Measurements from ENCODE around the gene NLK. TPM values are rescaled to one million over a fixed set of nuclear protein-coding genes. Genes with fewer than 3 reads are reported as not detected.

The NLK gene
- total RNA-seq, 1 experiment from 2014 or later, result 31.8 TPM

DNA sequence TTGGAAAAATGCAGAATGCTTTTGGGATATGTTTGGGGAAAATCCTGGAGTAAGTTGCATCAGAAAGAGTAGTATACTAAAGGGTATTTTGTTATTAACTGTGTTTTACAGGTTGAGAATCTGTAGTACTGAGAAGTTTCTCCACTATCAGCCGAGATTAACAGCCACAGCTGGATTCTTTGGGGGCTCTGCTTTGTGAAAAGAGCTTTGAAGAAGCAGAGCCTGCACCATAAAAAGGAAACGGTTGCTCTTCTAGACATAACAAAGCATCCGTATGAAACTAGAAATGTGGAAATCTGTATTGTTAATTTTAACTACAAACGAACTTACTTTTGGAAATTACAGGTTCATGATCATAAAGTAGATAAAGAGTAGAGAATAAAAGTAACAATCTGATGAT lies 5.3 kb downstream of the NLK start:
- H3K27ac Mint-ChIP-seq, result peak overlapping the region in 1 of 3 experiments; percentile 36; a peak in 2 of 7 replicates
- Histone ChIP-seq H3K9ac (ENCODE audit: extremely low read depth, insufficient read length, low read length) (no peak overlapping the region), H3T11ph (ENCODE audit: low read length) (no peak overlapping the region), H2AK5ac (ENCODE audit: insufficient read length, low read length) (no peak overlapping the region), H3K79me1 (ENCODE audit: insufficient read depth, low read depth, low read length, poor library complexity, severe bottlenecking) (peaks cover 8% of the 10 kb centered on the region), H3K27me3 (ENCODE audit: insufficient read depth, low read length) (no peaks in the 10 kb centered on the region), H3K23ac (ENCODE audit: insufficient read length, low read depth, low read length) (no peak overlapping the region), H3K4me1 (ENCODE audit: insufficient read depth, low read length) (peaks cover 11% of the 10 kb centered on the region; the same call in 1 of the 2 replicates), H2BK12ac (ENCODE audit: insufficient read length, low read depth, low read length) (no peak overlapping the region), H3K27ac (ENCODE audit: insufficient read length, low read depth, low read length) (no peak overlapping the region), H4K5ac (ENCODE audit: insufficient read length, low read depth, low read length) (no peak overlapping the region), H4K91ac (ENCODE audit: insufficient read length, low read depth, low read length) (no peak overlapping the region), H2BK15ac (ENCODE audit: low read depth, low read length) (no peak overlapping the region), H3K18ac (ENCODE audit: insufficient read length, low read depth, low read length) (no peak overlapping the region), H3K23me2 (ENCODE audit: insufficient read length, low read depth, low read length, poor library complexity, severe bottlenecking) (peaks cover 5% of the 10 kb centered on the region), H2AFZ (ENCODE audit: low read length) (no peak overlapping the region), H3K56ac (ENCODE audit: insufficient read length, low read depth, low read length) (no peak overlapping the region), H3K4me2 (ENCODE audit: insufficient read depth, insufficient read length, low read length) (no peak overlapping the region), H3K4ac (ENCODE audit: low read depth, low read length) (no peak overlapping the region), H4K8ac (replicated peaks; ENCODE audit: insufficient read length, low read depth, low read length) (no peak overlapping the region), H4K20me1 (ENCODE audit: control insufficient read depth, insufficient read depth, insufficient read length) (no peaks in the 10 kb centered on the region), H3K79me2 (ENCODE audit: insufficient read depth, low read length) (peaks cover 51% of the 10 kb centered on the region; the same call in 1 of the 2 replicates), H2BK20ac (ENCODE audit: low read depth, low read length, poor library complexity, severe bottlenecking) (no peak overlapping the region), H2BK5ac (ENCODE audit: insufficient read length, low read length) (no peak overlapping the region), H2BK120ac (ENCODE audit: low read depth, low read length, poor library complexity, severe bottlenecking) (no peak overlapping the region), H3K9me3 (ENCODE audit: control insufficient read depth, low read depth, low read length) (no peaks in the 10 kb centered on the region), H3K14ac (ENCODE audit: insufficient read depth, low read length) (no peak overlapping the region)
- peaks cover 74 to 83% of the 10 kb centered on the region in 2 experiments for H3K4me1 Mint-ChIP-seq
- H3K4me3 Mint-ChIP-seq, result peak overlapping the region in 1 of 2 experiments; percentile 16; a peak in 1 of 5 replicates
- TF ChIP-seq CTCF (conservative IDR thresholded peaks at IDR 0.05), result no peak
- H3K9me3 Mint-ChIP-seq, result no peaks in the 10 kb centered on the region
- peaks cover 2 to 16% (median 11%) of the 10 kb centered on the region in 3 experiments; a peak in 5 of 7 replicates for H3K36me3 Mint-ChIP-seq (ENCODE audit: insufficient read depth in 1 of 3, low read depth in 3 of 3)
- WGBS (ENCODE audit: extremely low coverage, insufficient read length, low lambda C conversion rate), result no CpG with 5 or more reads among the region's 4 CpGs
- H3K27me3 Mint-ChIP-seq (ENCODE audit: low read depth), result no peaks in the 10 kb centered on the region
- DNase-seq, result no peak

Data from H9 (cell line).